GM21737 (cell line): ENCODE measurements around the gene CFAP92.

Experiments used
- ATAC-seq: cut with Tn5 transposase; IDR thresholded peaks from one replicate; pipeline ENCODE4 v1.9.1; 2021; ENCODE audit warnings: mild to moderate bottlenecking, moderate library complexity; ENCODE audit not compliant: unreplicated experiment

Gene CFAP92, protein sequence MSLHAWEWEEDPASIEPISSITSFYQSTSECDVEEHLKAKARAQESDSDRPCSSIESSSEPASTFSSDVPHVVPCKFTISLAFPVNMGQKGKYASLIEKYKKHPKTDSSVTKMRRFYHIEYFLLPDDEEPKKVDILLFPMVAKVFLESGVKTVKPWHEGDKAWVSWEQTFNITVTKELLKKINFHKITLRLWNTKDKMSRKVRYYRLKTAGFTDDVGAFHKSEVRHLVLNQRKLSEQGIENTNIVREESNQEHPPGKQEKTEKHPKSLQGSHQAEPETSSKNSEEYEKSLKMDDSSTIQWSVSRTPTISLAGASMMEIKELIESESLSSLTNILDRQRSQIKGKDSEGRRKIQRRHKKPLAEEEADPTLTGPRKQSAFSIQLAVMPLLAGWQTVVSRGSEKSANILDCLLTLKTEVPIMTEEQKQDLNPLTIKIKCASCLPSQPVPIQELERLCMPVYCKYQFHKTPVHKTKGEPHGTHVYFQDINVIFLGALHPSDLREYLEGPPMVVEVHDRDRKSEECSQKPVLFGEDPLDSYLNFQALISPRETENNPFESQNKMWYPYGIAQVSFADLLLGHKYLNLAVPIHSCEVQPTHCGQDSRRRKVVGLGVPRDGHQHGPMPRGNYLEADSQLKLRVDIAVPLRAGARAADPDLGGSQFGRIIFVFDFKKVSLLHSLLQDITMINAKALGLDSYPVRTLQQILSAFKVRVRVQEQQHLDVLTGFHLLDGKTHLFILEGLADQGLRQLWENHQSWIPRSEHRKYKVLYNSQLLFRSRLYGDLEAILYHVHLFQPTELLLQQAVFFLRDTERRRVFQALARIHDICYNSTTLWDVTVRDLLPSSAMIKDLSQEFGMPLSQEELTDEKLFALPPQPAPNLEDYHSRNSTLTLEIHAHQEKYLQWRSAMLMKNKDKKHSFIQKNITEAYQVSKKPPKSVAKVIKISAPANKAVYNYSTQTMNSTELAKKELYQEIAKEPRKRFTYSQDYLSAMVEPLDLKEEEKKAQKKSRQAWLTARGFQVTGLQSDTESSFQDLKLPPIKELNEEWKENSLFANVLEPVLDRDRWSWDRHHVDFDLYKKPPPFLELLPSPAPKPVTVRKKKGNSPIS

GRCh38 chr3:128993461-128994172 is at the start of gene CFAP92:
Gene CFAP92, minus strand, starts transcription at chr3:128994076. Its CDS starts 772 bp downstream, at chr3:128993304.
- ATAC-seq = peak; percentile 93

- no peak for ATAC-seq
These were observed 46.9 kb upstream of the CFAP92 start for GRCh38 chr3:129040579-129041300.

DNA sequence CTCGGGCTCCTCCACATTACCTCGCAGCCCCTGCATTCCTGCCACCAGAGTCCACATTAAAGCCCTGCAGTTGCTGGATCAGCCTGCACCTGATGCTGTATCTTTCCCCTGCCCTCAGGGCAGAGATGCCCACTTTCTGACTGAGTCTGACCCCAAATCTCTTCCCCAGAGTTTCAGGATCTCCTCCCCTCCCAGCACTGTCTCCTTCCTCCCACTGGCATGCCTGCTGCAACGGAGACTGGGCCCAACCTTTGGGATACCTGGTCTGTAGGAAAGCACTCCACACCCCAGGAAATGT is 46.1 kb upstream of the CFAP92 start:
- ATAC-seq = no peak

GRCh38 chr3:129039271-129040038 is 45.6 kb upstream of the CFAP92 start:
- no peak for ATAC-seq

DNA sequence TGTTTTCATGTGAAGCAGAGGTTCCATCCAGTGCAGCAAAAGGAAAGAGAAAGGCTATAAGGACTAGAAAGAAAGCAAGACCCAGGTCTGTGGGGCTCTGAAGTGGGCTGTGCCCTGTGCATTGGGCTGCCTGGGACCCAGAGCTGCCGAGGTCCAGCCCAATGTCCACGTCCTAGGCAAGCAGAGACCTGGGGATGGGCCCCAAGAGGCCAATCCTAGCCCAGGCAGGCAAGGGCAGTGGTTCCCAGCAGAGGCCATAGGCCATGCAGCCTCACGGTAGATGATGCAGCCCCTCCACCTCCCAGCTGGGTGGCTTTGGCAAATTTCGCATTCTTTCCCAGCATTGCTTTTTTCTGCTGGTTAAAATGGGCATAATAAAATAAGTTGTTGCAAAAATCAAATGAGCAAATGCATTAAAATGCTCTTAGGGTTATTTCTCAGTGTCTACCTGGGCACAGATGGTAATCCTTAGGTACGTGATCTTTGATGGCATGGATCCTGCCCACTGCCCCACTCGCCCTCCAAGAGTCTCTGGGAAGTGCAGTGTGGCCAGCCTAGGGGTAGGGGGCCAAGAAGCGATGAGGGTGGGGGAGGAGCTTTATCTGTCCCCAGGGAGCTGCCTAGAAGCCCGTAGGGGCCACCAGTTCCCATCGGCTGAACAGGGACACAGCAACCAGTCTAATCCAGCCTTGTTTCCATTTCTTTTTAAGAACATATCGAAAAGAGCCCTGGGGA is 44.4 kb upstream of the CFAP92 start:
- ATAC-seq = no peak

- no peak for ATAC-seq
These were observed 43.2 kb upstream of the CFAP92 start for GRCh38 chr3:129037093-129037419.

- ATAC-seq = no peak
These were observed 42.6 kb upstream of the CFAP92 start for GRCh38 chr3:129036222-129037092.

- ATAC-seq = no peak
These were observed 41.7 kb upstream of the CFAP92 start for GRCh38 chr3:129035360-129036221.

GRCh38 chr3:129034642-129035041 is 40.8 kb upstream of the CFAP92 start:
- ATAC-seq = no peak

GRCh38 chr3:129033633-129034321 is 39.9 kb upstream of the CFAP92 start:
- no peak for ATAC-seq

- ATAC-seq = no peak
These were observed 39.3 kb upstream of the CFAP92 start for GRCh38 chr3:129033151-129033550.

DNA sequence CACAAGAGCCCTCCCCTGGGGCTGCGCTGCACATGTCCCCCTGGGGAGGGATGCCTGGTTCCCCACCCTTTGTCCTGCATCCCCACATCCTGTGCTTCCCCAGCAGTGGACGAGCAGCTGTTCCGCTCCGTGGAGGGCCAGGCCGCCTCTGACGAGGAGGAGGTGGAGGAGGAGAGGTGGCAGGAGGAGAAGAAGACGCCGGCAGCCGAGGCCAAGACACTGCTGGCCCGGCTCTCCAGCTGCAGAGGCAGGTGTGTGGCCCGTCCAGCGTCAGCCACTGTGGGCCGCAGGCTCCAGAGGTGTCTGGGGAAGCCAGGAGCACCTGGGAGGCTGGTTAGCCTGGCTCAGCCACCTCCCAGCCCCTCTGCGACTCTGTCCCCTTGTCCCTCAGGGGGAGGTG is 38.8 kb upstream of the CFAP92 start:
- ATAC-seq = no peak

DNA sequence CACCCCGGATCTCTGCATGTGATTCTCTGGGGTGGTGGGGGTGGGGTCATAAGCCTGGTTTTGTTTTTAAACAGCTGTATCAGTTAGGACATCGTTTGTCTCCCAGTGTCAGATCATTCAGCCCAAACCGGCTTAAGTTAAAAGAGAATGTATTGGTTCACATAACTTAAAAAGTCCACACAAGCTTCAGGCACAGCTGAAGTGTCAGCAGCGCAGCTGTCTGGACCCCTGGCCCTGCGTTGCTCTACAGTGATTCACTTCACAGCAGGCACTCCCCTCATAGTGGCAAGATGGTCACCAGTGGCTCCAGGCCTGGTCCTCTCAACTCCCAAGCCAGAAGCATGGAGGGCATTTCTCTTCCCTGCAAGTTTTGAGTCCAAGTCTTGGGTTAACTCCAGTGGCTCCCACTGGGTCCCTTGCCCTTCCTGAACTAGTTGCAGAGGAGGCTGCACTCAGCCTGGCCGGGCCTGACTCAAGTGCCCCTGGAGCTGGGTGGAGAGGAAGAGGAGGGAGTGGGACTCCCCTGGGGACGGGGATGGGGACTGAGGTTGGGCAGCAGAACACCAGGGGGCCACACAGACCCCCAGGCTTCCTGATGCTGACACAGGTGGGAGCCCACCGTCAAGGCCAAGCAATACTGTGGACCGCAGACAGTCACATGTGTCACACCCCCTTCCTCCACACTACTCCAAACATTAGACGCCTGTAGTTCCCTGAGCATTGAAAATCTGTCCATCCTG is 37.8 kb upstream of the CFAP92 start:
- no peak for ATAC-seq

DNA sequence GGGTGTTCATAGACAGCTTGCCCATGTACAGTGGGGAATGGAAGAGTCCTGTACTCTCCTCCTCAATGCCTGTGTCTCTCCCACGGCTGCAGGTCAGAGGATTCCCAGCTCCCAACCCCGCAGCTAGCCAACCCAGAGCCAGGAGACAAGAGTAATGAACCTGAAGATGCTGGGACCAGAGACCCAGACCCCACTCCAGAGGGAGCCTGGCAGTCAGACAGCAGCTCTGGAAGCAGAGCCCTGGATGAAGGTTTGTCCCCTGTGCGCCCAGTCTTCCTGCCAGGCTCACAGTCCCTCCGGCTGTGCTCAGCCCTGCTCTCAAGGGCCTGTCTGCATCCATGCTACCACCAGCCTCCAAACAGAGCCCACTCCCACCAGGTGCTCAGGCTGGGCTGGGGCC is 36.7 kb upstream of the CFAP92 start:
- ATAC-seq = no peak

DNA sequence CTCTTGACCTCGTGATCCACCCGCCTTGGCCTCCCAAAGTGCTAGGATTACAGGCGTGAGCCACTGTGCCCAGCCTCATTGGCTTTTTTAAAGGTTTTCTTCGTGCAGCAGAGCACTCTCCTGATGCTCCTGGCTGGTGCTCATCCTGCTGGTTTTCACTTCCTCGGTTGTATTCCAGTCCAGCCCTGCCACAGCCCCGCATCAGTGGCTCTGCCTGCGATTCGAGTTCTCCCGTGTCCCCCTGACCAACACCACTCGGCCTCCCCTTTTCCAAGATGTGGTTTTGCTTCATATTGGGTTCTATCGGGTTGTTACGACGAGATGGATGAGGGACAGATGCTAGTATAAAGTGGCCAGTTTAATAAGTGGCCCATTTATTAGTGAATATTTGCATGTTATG is 35.0 kb upstream of the CFAP92 start:
- ATAC-seq = no peak

DNA sequence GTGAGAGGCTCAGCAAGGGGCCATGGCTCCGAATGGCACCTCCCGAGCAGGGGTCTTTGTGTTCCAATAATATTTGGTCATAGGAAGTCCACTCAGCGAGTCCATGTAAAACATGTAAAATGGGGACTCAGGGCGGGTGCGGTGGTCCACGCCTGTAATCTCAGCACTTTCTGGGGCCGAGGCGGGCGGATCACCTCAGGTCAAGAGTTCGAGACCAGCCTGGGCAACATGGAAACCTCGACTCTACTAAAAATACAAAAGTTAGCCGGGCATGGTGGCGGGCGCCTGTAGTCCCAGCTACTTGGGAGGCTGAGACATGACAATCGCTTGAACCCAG is 33.6 kb upstream of the CFAP92 start:
- ATAC-seq = no peak
